Brain microvascular endothelial cell (primary cell): ENCODE results near the gene TENT4A.

Source experiments
- DNase-seq: peaks from one replicate; pipeline ENCODE4 v3.0.0-alpha.2; 2020
- H3K27ac ChIP-seq: fragments of 250-450 bp; sonication (Bioruptor Pico); 2 replicates; pipeline ENCODE4 v1.5.1; 2020; ENCODE audit warnings: mild to moderate bottlenecking, moderate library complexity
- H3K27me3 ChIP-seq: fragments of 250-450 bp; sonication (Bioruptor Pico); replicated peaks from 2 replicates; pipeline ENCODE4 v1.5.1; 2020; ENCODE audit warnings: mild to moderate bottlenecking
- H3K36me3 ChIP-seq: fragments of 250-450 bp; sonication (Bioruptor Pico); replicated peaks from 2 replicates; pipeline ENCODE4 v1.5.1; 2020; ENCODE audit warnings: mild to moderate bottlenecking
- H3K4me3 ChIP-seq: 2 replicates; pipeline ENCODE4 v1.5.1; 2011; ENCODE audit warnings: low read depth, mild to moderate bottlenecking, control low read depth, low read length, moderate library complexity
- CTCF ChIP-seq: IDR thresholded peaks from 2 replicates; pipeline ENCODE4 v1.5.1; 2011; ENCODE audit warnings: low read depth, mild to moderate bottlenecking, moderate library complexity, low read length, control low read depth, inconsistent platforms; ENCODE audit errors: missing control alignments
- in situ Hi-C: cut with HindIII; loops from 2 replicates; pipeline ENCODE4 v1.10.0; 2017; ENCODE audit warnings: low sequenced_read_pairs, low pct_ligation_motif_present

The TENT4A gene

DNA sequence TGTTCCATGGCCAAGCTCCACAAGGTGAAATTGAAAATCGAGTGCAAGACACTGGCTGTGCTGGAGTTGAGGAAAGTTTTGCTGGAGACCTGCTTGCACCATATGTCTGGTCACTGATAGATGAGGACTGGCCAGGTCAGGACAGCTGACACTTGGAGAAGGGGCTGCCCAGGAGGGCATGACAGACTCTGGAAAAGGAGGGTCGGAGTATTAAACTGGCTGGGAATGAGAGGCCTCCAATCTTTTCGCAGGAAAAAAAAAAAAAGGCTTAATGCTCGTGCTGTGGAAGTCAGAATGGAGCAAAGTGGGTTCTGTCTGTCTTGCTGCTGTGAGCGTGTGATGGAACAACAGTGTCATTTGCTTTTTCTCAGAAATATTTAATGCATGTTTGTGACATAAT lies 5.5 kb downstream of the TENT4A start:
- DNase-seq, result no peak
- Histone ChIP-seq H3K36me3 (no peaks in the 10 kb centered on the region), H3K27me3 (no peaks in the 10 kb centered on the region), H3K4me3 (no peak overlapping the region), H3K27ac (no peak overlapping the region)
- TF ChIP-seq CTCF, result no peak
- in situ Hi-C loops, result no loop called here

DNA sequence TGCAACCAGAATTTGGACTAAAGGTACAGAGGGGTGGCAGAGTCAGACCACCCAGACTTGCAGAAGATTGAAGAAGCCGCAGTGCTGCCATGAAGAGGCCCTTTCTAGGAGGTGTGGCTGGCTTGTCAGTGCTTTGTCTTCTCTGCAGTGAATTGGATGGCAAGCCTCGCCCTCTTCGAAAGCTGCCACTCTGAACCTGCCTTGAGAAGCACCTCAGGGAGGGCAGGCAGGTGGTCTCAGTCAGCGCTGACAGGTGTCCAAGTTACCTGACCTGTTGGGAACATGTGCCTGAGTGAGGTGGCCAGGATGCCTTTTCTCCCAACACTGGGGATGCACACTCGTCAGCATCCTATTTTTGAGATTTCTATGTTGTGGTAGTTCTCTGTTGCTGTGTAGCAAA lies 6.2 kb downstream of the TENT4A start:
- no peak overlapping the region for H3K4me3 ChIP-seq
- in situ Hi-C loops, result no loop called here
- DNase-seq, result no peak
- H3K27ac ChIP-seq, result no peak overlapping the region
- no peaks in the 10 kb centered on the region for H3K36me3 ChIP-seq
- no peaks in the 10 kb centered on the region for H3K27me3 ChIP-seq
- TF ChIP-seq CTCF, result no peak

- Histone ChIP-seq H3K36me3 (peaks cover 2% of the 10 kb centered on the region), H3K27me3 (no peaks in the 10 kb centered on the region), H3K4me3 (no peak overlapping the region), H3K27ac (no peak overlapping the region)
- in situ Hi-C loops, result no loop called here
- no peak for DNase-seq
- no peak for TF ChIP-seq CTCF
Observed at GRCh38 chr5:6719896-6720560, 6.8 kb downstream of the TENT4A start.

DNA sequence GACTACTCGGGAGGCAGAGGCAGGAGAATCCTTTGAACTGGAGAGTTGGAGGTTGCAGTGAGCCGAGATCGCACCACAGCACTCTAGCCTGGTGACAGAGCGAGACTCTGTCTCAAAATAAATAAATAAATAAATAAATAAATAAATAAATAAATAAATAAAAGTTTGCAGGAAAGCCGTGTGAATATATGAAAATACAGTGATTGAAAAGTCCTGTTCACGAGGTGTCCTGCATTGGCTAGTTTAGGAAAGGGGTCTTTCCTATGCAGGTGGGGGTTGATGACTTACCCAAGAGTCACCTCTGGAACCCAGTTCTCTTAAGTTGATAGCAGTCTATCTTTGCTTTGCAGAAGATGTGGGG lies 7.3 kb downstream of the TENT4A start:
- no peak overlapping the region for H3K27ac ChIP-seq
- no peaks in the 10 kb centered on the region for H3K27me3 ChIP-seq
- in situ Hi-C loops, result no loop called here
- no peak for TF ChIP-seq CTCF
- H3K36me3 ChIP-seq, result peaks cover 4% of the 10 kb centered on the region
- DNase-seq, result no peak
- no peak overlapping the region for H3K4me3 ChIP-seq

- in situ Hi-C loops, result no loop called here
- Histone ChIP-seq H3K4me3 (no peak overlapping the region), H3K36me3 (peaks cover 5% of the 10 kb centered on the region), H3K27me3 (no peaks in the 10 kb centered on the region), H3K27ac (no peak overlapping the region)
- no peak for TF ChIP-seq CTCF
- DNase-seq, result no peak
Observed at GRCh38 chr5:6721442-6721841, 8.2 kb downstream of the TENT4A start.

DNA sequence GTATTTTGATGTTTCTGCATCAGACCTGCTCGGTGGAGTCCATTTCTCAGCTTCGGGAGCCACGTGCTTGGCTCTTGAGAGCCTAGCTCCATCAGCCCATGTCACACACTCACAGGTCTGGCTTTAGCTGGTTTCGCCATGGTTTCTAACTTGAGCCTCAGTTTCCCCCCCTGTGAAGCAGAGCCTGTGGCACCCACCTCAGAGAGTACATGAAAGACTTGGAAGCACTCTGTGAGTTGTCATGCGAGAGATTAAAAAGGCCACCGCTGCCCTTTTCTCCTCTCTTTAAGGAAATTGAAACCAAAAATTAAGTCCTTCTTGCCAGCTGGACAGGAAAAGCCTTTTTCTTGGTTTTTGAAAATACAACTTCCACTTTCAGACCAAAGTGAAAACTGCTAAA lies 8.8 kb downstream of the TENT4A start:
- Histone ChIP-seq H3K27me3 (no peaks in the 10 kb centered on the region), H3K36me3 (peaks cover 5% of the 10 kb centered on the region), H3K27ac (no peak overlapping the region), H3K4me3 (no peak overlapping the region)
- in situ Hi-C loops, result no loop called here
- TF ChIP-seq CTCF, result no peak
- DNase-seq, result no peak
